Coronary artery (tissue), 2 donors: Measurements from ENCODE around the gene OBSCN.

Experiments
- DNase-seq: peaks from one replicate; pipeline ENCODE4 v3.0.0-alpha.2; 2017; ENCODE audit warnings: low spot score
- H3K27ac ChIP-seq, 2 donors: fragments of 200-600 bp; sonication (generic); one replicate each; pipeline ENCODE4 v1.5.1; 2016 to 2019
- H3K4me3 ChIP-seq: fragments of 200-600 bp; sonication (generic); 2 replicates; pipeline ENCODE4 v1.5.1; 2016; ENCODE audit warnings: mild to moderate bottlenecking, moderate library complexity
- CTCF ChIP-seq: fragments of 200-600 bp; sonication (generic); IDR thresholded peaks from one replicate; pipeline ENCODE4 v1.5.1; 2019; ENCODE audit warnings: antibody characterized with exemption

The OBSCN gene

DNA sequence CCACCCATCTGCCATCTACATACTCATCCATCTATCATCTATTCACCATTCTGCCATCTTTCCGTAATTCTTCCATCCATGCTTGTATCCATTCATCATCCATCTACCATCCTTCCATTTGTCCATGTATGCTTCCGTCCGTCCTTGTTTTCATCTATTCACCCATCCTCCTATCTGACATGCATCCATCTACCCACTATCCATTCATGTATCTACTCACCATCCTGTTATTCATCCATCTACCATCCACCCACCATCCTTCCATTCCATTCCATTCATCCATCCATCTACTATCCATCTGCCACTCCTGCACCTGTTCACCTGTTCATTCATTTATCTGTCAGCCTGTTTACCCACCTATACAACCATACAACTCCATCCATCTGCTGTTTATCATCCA is 112.5 kb downstream of the OBSCN start:
- DNase-seq, result no peak
- Histone ChIP-seq H3K4me3 (no peak overlapping the region), H3K27ac (no peak overlapping the region)
- no peak for TF ChIP-seq CTCF

- H3K4me3 ChIP-seq, result no peak overlapping the region
- TF ChIP-seq CTCF, result no peak
- no peak overlapping the region for H3K27ac ChIP-seq
- DNase-seq, result peak; percentile 36
Measured at GRCh38 chr1:228321435-228321834, 113.6 kb downstream of the OBSCN start.

- DNase-seq, result peak; percentile 45
- Histone ChIP-seq H3K27ac (no peak overlapping the region), H3K4me3 (no peak overlapping the region)
- TF ChIP-seq CTCF, result no peak
Measured at GRCh38 chr1:228321895-228322294, 114.1 kb downstream of the OBSCN start.

DNA sequence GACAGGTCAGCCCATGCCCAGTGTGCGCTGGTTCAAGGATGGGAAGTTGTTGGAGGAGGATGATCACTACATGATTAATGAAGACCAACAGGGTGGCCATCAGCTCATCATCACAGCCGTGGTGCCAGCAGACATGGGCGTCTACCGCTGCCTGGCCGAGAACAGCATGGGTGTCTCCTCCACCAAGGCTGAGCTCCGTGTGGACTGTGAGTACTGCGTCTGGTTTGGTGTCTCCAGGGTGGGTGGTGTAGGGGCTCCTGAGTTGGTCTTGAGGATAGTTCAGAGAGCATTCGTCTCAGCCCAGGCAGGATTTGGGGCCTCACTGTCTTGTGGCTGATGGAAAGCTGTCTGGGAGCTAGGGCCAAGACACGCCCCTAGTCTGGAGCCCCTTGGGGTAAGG is 115.6 kb downstream of the OBSCN start:
- no peak for TF ChIP-seq CTCF
- no peak overlapping the region for H3K27ac ChIP-seq
- no peak overlapping the region for H3K4me3 ChIP-seq
- peak; percentile 62 for DNase-seq

DNA sequence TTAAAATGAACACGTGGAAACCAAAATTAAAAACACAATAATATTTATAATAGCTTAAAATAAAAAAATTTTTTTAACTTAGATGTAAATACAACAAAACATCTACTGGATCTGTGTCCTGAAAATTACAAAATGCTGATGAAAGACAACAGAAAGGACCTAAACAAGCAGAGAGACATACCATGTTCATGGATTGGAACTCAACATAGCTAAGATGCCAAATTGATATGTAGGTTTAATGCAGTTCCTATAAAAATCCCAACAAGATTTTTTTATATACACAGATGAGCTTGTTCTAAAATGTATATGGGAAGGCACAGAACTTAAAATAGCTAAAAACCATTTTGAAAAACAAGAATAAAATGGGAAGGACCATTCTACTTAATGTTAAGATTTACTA is 117.4 kb downstream of the OBSCN start:
- TF ChIP-seq CTCF, result no peak
- no peak for DNase-seq
- Histone ChIP-seq H3K27ac (no peak overlapping the region), H3K4me3 (no peak overlapping the region)

DNA sequence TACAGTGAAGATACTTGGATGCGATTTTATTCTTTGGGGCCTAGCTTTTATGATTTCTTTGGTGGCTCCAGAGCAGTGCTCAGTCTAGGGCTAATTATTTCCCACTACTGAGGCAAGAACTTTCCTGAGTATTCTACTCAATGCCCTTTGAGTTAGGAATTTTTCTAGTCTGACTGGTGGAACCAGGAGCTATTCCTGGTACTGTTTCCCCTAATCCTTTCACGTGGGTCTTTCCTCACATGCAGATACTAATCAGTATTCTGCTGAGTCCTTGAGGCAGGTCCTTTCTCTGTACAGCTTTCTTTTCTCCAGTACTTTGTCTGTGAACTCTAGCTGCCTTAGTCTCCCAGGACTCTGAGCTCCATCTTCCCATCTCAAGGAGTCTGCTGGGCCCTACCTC is 122.0 kb downstream of the OBSCN start:
- Histone ChIP-seq H3K4me3 (no peak overlapping the region), H3K27ac (no peak overlapping the region)
- no peak for TF ChIP-seq CTCF
- DNase-seq, result no peak

DNA sequence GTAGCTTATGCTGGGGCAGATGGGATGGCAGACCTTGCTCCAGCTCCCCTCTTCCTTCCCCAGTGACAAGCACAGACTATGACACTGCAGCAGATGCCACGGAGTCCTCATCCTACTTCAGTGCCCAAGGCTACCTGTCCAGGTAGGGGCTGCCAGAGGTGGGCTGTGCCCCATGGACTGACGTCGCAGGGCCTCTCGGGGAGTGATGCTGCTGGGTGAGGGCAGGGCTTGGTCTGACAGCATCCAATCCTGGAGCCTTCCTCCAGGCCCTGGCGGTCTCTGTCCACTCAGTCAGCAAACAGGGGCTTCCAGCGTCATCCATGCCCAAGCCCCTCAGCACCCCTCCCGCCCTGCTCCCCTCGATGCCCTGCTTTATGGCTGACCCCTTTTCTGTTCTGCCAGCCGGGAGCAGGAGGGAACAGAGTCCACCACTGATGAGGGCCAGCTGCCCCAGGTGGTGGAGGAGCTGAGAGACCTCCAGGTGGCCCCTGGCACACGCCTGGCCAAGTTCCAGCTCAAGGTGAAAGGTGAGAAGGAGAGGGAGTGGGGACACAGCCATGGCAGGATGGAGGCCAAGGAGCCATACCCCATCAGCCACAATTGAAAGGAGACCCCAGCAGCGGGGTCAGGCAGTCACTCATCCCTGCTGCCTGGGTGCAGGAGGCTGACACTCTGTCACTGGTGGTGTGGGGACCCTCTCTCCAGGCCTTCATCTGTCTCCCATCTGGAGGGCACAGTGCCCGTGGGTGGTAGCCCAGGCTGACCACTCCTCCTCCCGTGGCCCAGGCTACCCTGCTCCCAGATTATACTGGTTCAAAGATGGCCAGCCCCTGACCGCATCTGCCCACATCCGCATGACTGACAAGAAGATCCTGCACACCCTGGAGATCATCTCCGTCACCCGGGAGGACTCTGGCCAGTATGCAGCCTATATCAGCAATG is 125.2 kb downstream of the OBSCN start:
- no peak overlapping the region for H3K4me3 ChIP-seq
- no peak overlapping the region for H3K27ac ChIP-seq
- TF ChIP-seq CTCF, result no peak
- DNase-seq, result peak; percentile 71
